Heart left ventricle (tissue), 16 donors: ENCODE results near the gene STRA6. TPM values are rescaled to one million over a fixed set of nuclear protein-coding genes. Genes with fewer than 3 reads are reported as not detected.

Experiments
- ATAC-seq, 4 donors: fragments of 200-7000 bp; cut with Tn5 transposase; one replicate each; pipeline ENCODE4 v1.9.1; 2020 to 2022; ENCODE audit warnings: moderate library complexity in 4 of 4, mild to moderate bottlenecking in 3 of 4, moderate number of reproducible peaks in 1 of 4
- DNase-seq, 5 donors: peaks; one replicate each; pipeline ENCODE4 v3.0.0-alpha.2; 2020
- H3K27ac ChIP-seq, 12 donors: fragments of 200-600 bp; sonication (generic) in 4 of 12; one replicate each; pipeline versions ENCODE4 v1.5.0 to v1.8.0; 2016 to 2022; ENCODE audit warnings: mild to moderate bottlenecking in 2 of 12
- H3K27me3 ChIP-seq, 9 donors: fragments of 200-600 bp; sonication (generic) in 2 of 9; one replicate each; pipeline versions ENCODE4 v1.5.1 to v1.8.0; 2016 to 2022; ENCODE audit warnings: mild to moderate bottlenecking in 3 of 9
- H3K36me3 ChIP-seq, 9 donors: fragments of 200-600 bp; sonication (generic) in 2 of 9; one replicate each; pipeline versions ENCODE4 v1.5.0 to v1.8.0; 2018 to 2022; ENCODE audit warnings: mild to moderate bottlenecking in 2 of 9
- H3K4me1 ChIP-seq, 12 donors: fragments of 200-600 bp; sonication (generic) in 4 of 12; one replicate each; pipeline versions ENCODE4 v1.5.0 to v1.8.0; 2016 to 2022; ENCODE audit warnings: mild to moderate bottlenecking in 3 of 12
- H3K4me3 ChIP-seq, 12 donors: fragments of 200-600 bp; sonication (generic) in 4 of 12; one replicate each; pipeline versions ENCODE4 v1.5.0 to v1.8.0; 2017 to 2022; ENCODE audit warnings: mild to moderate bottlenecking in 9 of 12, moderate library complexity in 4 of 12
- H3K9me3 ChIP-seq, 12 donors: fragments of 200-600 bp; sonication (generic) in 4 of 12; one replicate each; pipeline versions ENCODE4 v1.5.0 to v1.8.0; 2016 to 2022; ENCODE audit warnings: mild to moderate bottlenecking in 1 of 12
- CTCF ChIP-seq, 12 donors: fragments of 200-600 bp; sonication (generic) in 4 of 12; IDR thresholded peaks; one replicate each; pipeline versions ENCODE4 v1.5.0 to v1.8.0; 2018 to 2022; ENCODE audit warnings: antibody characterized with exemption in 12 of 12, mild to moderate bottlenecking in 5 of 12
- POLR2A ChIP-seq, 2 donors: fragments of 450-650 bp; IDR thresholded peaks; one replicate each; pipeline ENCODE4 v1.6.1; 2017; ENCODE audit warnings: antibody characterized with exemption in 2 of 2, mild to moderate bottlenecking in 2 of 2, moderate library complexity in 2 of 2
- WGBS, 4 donors: extraction: QIAGEN DNeasy Blood & Tissue Kit in 2 of 4; methylation state at CpG; one replicate each; pipeline versions ENCODE4 v1.1.5 to v1.1.7; 2013 to 2018; 5-methylcytosine and 5-hydroxymethylcytosine counted together
- intact Hi-C, 10 donors: fragments of 100-400 bp; cut with DNase I; formaldehyde crosslinking; loops; one replicate each; pipeline versions ENCODE4 v1.11.1 to v1.14.2; 2022
- long read RNA-seq, 3 donors: library from polyadenylated mRNA; unstranded; transcript quantifications; one replicate each; pipeline ENCODE4 v2.0.0, GENCODE V29; 2020 to 2021
- polyA plus RNA-seq, 2 donors: library from polyadenylated mRNA; stranded (reverse); fragments of 200-250 nt; gene quantifications; one replicate each; pipeline ENCODE4 v1.2.3, GENCODE V29; 2013
- total RNA-seq, 9 donors: library from RNA; depleted of rRNA in 2 of 9; stranded (reverse); fragments of >200 nt in 2 of 9; fragmentation: NEBNext Ultra II Directional in 3 of 9; extraction: Animal tissue kit (Norgen Biotek cat#: 25700) in 3 of 9; gene quantifications; one replicate each; pipeline versions ENCODE4 v1.1.0 to v1.2.4, GENCODE V29; 2016 to 2023
- donor health status: ischemic (EF 13 %, LVEDD 7.1; RV severe dilation, severe dysfunction).
- donor health status: healthy with polysubstance abuse.
- donor health status: DM: no; HTN: yes; CAD: no.
- donor health status: DM: no; HTN: no; CAD: no.
- donor health status: ischemic (EF 25% LVEDD 6.9; RV normal size, moderate dysfunction).
- donor health status: ischemic (EF 25% LVEDD 5.7; RV mildly dilated, moderate dysfunction).
- donor health status: healthy.
- donor health status: DM: yes; HTN: yes; CAD: no.
- donor health status: ischemic (EF 35%, LVEDD 5.7; RV mildly dilated, moderate dysfunction).
- donor health status: nonischemic (EF 11% LVEDD 7.7; RV severe dilation, severe dysfunction).
- donor health status: DM: yes; HTN: yes; CAD: no.
- donor health status: PGD.
- donor health status: ischemic (EF 29% LVEDD 5.4; RV normal size, mild dysfunction).
- donor health status: nonischemic (EF 23%, LVEDD 6.1; RV moderate dilation, normal function).

Gene STRA6
- total RNA-seq (under 1 TPM in 2 of 9 donors, not detected in 7; 0.14 to 0.24 TPM), polyA plus RNA-seq (under 1 TPM in 1 of 2 donors, not detected in 1; 0.08 TPM)
- long read RNA-seq, donor 1: 0 reads
- long read RNA-seq, donor 2: 0 reads
- long read RNA-seq, donor 3: 0 reads

- Histone ChIP-seq H3K36me3 (no peaks in the 10 kb centered on the region), H3K27me3 (no peaks in the 10 kb centered on the region), H3K27ac (no peak within 1 kb of the TSS), H3K4me3 (no peak within 1 kb of the TSS), H3K4me1 (peaks cover 0 to 38% (median 14%) of the 10 kb centered on the region in 12 donors), H3K9me3 (no peaks in the 10 kb centered on the region)
- 78 to 84% (median 82%) methylated on average over 18 to 26 of the region's 26 CpGs for WGBS, 4 donors
- ATAC-seq: no peak
- DNase-seq: peak in 1 of 5 donors; percentile 37
- TF ChIP-seq POLR2A (IDR thresholded peaks at IDR 0.05) (no peak), CTCF (IDR thresholded peaks at IDR 0.05) (no peak)
- intact Hi-C loops: no loop called here
Measured at GRCh38 chr15:74202452-74203401, at the start of gene STRA6. TSS of gene STRA6 (minus strand) at chr15:74202787. CDS start at chr15:74202267, 520 bp downstream.

- no peak for TF ChIP-seq POLR2A (IDR thresholded peaks at IDR 0.05)
- no peak for TF ChIP-seq CTCF (IDR thresholded peaks at IDR 0.05)
- H3K4me3 ChIP-seq: no peak overlapping the region
- peak overlapping the region in 1 of 12 donors; percentile 77 for H3K27ac ChIP-seq
- peaks cover 0 to 2% (median 0%) of the 10 kb centered on the region in 9 donors for H3K27me3 ChIP-seq
- ATAC-seq: no peak
- H3K36me3 ChIP-seq: no peaks in the 10 kb centered on the region
- intact Hi-C loops: loop anchor here in 3 of 10 donors (5.0 to 10.0 kb wide), 3 partner anchors 35 to 53 kb away; no protein-coding TSS in a partner anchor
- peaks cover 0 to 31% (median 15%) of the 10 kb centered on the region in 12 donors for H3K4me1 ChIP-seq
- no peaks in the 10 kb centered on the region for H3K9me3 ChIP-seq
- DNase-seq: peak in 3 of 5 donors; percentile 33 to 54 (median 53)
- 20 to 48% (median 36%) methylated on average over 6 of the region's 6 CpGs for WGBS, 4 donors
Measured at GRCh38 chr15:74252291-74252690, 49.7 kb upstream of the STRA6 start.

- TF ChIP-seq POLR2A (IDR thresholded peaks at IDR 0.05) (no peak), CTCF (IDR thresholded peaks at IDR 0.05) (peak in 1 of 12 donors; percentile 3)
- intact Hi-C loops: loop anchor here in 3 of 10 donors (5.0 to 10.0 kb wide), 3 partner anchors 36 to 54 kb away; no protein-coding TSS in a partner anchor
- 45 to 58% (median 49%) methylated on average over 4 to 5 of the region's 5 CpGs for WGBS, 4 donors
- no peak overlapping the region for H3K4me3 ChIP-seq
- peak; percentile 83 to 94 (median 89) for DNase-seq
- H3K27ac ChIP-seq: peak overlapping the region in 8 of 12 donors; percentile 20 to 77 (median 48)
- peak; percentile 97 to 98 (median 98) for ATAC-seq
- no peaks in the 10 kb centered on the region for H3K27me3 ChIP-seq
- H3K4me1 ChIP-seq: peaks cover 0 to 31% (median 15%) of the 10 kb centered on the region in 12 donors
- H3K9me3 ChIP-seq: no peaks in the 10 kb centered on the region
- H3K36me3 ChIP-seq: no peaks in the 10 kb centered on the region
Measured at GRCh38 chr15:74251131-74251811, 48.7 kb upstream of the STRA6 start.
